ENCODE data around the gene SH3TC1.

DNA sequence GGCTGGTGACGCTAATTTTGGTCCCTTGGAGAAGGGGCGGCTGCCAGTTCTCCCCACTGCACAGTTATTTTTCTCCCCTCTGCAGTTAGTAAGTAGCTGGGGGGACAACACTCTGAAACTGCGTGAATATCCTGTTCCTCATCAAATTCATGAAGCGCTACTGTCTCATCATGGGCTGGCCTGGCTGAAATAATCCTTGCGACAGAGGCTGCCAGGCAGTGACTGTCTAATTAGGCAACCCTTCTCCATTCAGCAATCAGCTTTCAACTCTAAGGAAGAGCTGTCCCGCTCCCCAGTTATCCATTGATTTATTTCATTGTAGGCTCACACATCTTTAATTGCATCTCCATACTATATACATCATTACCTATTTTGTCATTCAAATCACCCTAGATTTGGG is 8.2 kb downstream of the SH3TC1 start:
- TF ChIP-seq, protein P1, sequence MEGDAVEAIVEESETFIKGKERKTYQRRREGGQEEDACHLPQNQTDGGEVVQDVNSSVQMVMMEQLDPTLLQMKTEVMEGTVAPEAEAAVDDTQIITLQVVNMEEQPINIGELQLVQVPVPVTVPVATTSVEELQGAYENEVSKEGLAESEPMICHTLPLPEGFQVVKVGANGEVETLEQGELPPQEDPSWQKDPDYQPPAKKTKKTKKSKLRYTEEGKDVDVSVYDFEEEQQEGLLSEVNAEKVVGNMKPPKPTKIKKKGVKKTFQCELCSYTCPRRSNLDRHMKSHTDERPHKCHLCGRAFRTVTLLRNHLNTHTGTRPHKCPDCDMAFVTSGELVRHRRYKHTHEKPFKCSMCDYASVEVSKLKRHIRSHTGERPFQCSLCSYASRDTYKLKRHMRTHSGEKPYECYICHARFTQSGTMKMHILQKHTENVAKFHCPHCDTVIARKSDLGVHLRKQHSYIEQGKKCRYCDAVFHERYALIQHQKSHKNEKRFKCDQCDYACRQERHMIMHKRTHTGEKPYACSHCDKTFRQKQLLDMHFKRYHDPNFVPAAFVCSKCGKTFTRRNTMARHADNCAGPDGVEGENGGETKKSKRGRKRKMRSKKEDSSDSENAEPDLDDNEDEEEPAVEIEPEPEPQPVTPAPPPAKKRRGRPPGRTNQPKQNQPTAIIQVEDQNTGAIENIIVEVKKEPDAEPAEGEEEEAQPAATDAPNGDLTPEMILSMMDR (IDR thresholded peaks at IDR 0.05; ENCODE audit: insufficient read depth, low read depth, low read length) = no peak
- no peak for TF ChIP-seq EZH2 (IDR thresholded peaks at IDR 0.05; ENCODE audit: insufficient read depth, low read length)
